WI38 (cell line): ENCODE results near the gene GP2.

ENCODE experiments used
- H3K4me3 ChIP-seq: 2 replicates; pipeline ENCODE4 v1.5.1; 2011; ENCODE audit warnings: low read depth, mild to moderate bottlenecking, control low read depth, low read length
- CTCF ChIP-seq: IDR thresholded peaks from 2 replicates; pipeline ENCODE4 v1.5.1; 2012; ENCODE audit warnings: low read depth, mild to moderate bottlenecking, control low read depth, low read length

The GP2 gene

GRCh38 chr16:20263138-20263855 is 64.0 kb downstream of the GP2 start:
- TF ChIP-seq CTCF = no peak
- H3K4me3 ChIP-seq = no peak overlapping the region

GRCh38 chr16:20262248-20262647 is 65.1 kb downstream of the GP2 start:
- no peak for TF ChIP-seq CTCF

GRCh38 chr16:20260215-20261009 is 66.9 kb downstream of the GP2 start:
- no peak overlapping the region for H3K4me3 ChIP-seq
- TF ChIP-seq CTCF = no peak

More at GRCh38 chr16:20262248-20262647, 65.1 kb downstream of the GP2 start:
- no peak overlapping the region for H3K4me3 ChIP-seq
